HepG2 (cell line): ENCODE measurements around the gene WNK1. TPM values are rescaled to one million over a fixed set of nuclear protein-coding genes. Genes with fewer than 3 reads are reported as not detected.

Experiments used
- ATAC-seq: fragments of 200-7000 bp; cut with Tn5 transposase; 3 replicates; pipeline ENCODE4 v1.9.1; 2020; ENCODE audit warnings: mild to moderate bottlenecking, moderate library complexity
- BruUV-seq: library from RNA; stranded (reverse); fragments of 400-500 nt; replicated peaks from 2 replicates; lab custom pipeline; 2021; lab: Mats Ljungman, UMichigan
- CTCF ChIA-PET: fragments of 300-600 bp; formaldehyde crosslinking; extraction: SDS; loops from one replicate; lab custom pipeline; 2021; ENCODE audit warnings: low total read pairs, inconsistent platforms, low intra/inter-chr PET ratio; lab: Yijun Ruan, JAX
- POLR2A ChIA-PET: fragments of 350-600 bp; sonication (Branson Sonifier 250); formaldehyde crosslinking; loops from one replicate; lab custom pipeline; 2020; ENCODE audit warnings: antibody characterized with exemption, inconsistent platforms; lab: Yijun Ruan, JAX
- DNase-seq: peaks from one replicate; pipeline ENCODE4 v3.0.0-alpha.2; 2015; ENCODE audit warnings: low spot score
- FAIRE-seq: peaks from 3 replicates; lab custom pipeline; 2011; peaks lifted over from hg19 to GRCh38; lab: Jason Lieb, UNC
- H2AFZ ChIP-seq: one replicate; pipeline ENCODE4 v1.6.1; 2011; ENCODE audit warnings: low read length, inconsistent platforms
- H3K27ac ChIP-seq: fragments of 300-600 bp; 3 replicates; pipeline ENCODE4 v1.8.0; 2011; ENCODE audit warnings: mixed run types, mild to moderate bottlenecking, mixed read lengths, low read length, inconsistent platforms; ENCODE audit not compliant: insufficient read depth; ENCODE audit errors: extremely low read length
- H3K27me3 ChIP-seq, 2 experiments: fragments of 200-600 bp in 1 of 2; 2 replicates in 1 of 2; 3 replicates in 1 of 2; pipeline versions ENCODE4 v1.6.0 to v1.8.0; 2011; ENCODE audit warnings: low read length in 2 of 2, mild to moderate bottlenecking in 2 of 2, moderate library complexity in 2 of 2, inconsistent platforms in 1 of 2; ENCODE audit not compliant: insufficient read depth in 2 of 2, control insufficient read depth in 1 of 2
- H3K36me3 ChIP-seq, 2 experiments: fragments of 200-600 bp in 1 of 2; replicated peaks in 1 of 2; 2 replicates in 1 of 2; 3 replicates in 1 of 2; pipeline versions ENCODE4 v1.5.1 to v1.8.0; 2011; ENCODE audit warnings: low read length in 2 of 2, inconsistent platforms in 1 of 2; ENCODE audit not compliant: insufficient read depth in 2 of 2, control insufficient read depth in 1 of 2
- H3K4me1 ChIP-seq: 2 replicates; pipeline ENCODE4 v1.5.1; 2012; ENCODE audit warnings: low read length, inconsistent platforms; ENCODE audit not compliant: insufficient read depth
- H3K4me2 ChIP-seq: 2 replicates; pipeline ENCODE4 v1.6.0; 2011; ENCODE audit warnings: low read depth, low read length, inconsistent platforms
- H3K4me3 ChIP-seq, 3 experiments: fragments of 200-600 bp in 1 of 3; sonication (generic), shearing (Covaris generic) in 1 of 3; replicated peaks in 1 of 3; 2 replicates each; pipeline ENCODE4 v1.5.1; 2011 to 2016; ENCODE audit warnings: low read length in 3 of 3, inconsistent platforms in 2 of 3, low read depth in 2 of 3, mild to moderate bottlenecking in 2 of 3, control low read depth in 1 of 3, mixed read lengths in 1 of 3; ENCODE audit not compliant: insufficient read depth in 1 of 3
- H3K79me2 ChIP-seq: one replicate; pipeline ENCODE4 v1.6.1; 2011; ENCODE audit warnings: low read length, inconsistent platforms; ENCODE audit not compliant: insufficient read depth
- H3K9ac ChIP-seq: 2 replicates; pipeline ENCODE4 v1.6.0; 2011; ENCODE audit warnings: mild to moderate bottlenecking, low read depth, low read length, inconsistent platforms; ENCODE audit not compliant: insufficient read depth
- H3K9me3 ChIP-seq: 2 replicates; pipeline ENCODE4 v1.5.1; 2012; ENCODE audit warnings: mild to moderate bottlenecking, low read length
- H4K20me1 ChIP-seq: 2 replicates; pipeline ENCODE4 v1.6.0; 2011; ENCODE audit warnings: inconsistent platforms, mild to moderate bottlenecking, low read length, moderate library complexity; ENCODE audit not compliant: insufficient read depth
- CENPX ChIP-seq: sonication (generic); formaldehyde crosslinking; IDR thresholded peaks from 2 replicates; pipeline ENCODE4 v1.9.0; 2021; ENCODE audit warnings: mild to moderate bottlenecking, missing genetic modification reagents, moderate library complexity
- PRPF4 ChIP-seq: fragments of 200-400 bp; formaldehyde crosslinking; IDR thresholded peaks from 2 replicates; pipeline ENCODE4 v1.6.1; 2016; ENCODE audit warnings: low read length, low read depth; ENCODE audit not compliant: poor library complexity, severe bottlenecking
- SALL2 ChIP-seq: sonication (generic); formaldehyde crosslinking; IDR thresholded peaks from 2 replicates; pipeline ENCODE4 v1.8.1; 2023; ENCODE audit warnings: mild to moderate bottlenecking, missing genetic modification reagents, inconsistent platforms
- SRSF9 ChIP-seq: fragments of 200-400 bp; formaldehyde crosslinking; IDR thresholded peaks from 2 replicates; pipeline ENCODE4 v1.6.1; 2018; ENCODE audit warnings: borderline replicate concordance, mild to moderate bottlenecking, low read depth, low read length; ENCODE audit not compliant: insufficient read depth, poor library complexity, severe bottlenecking
- TARDBP ChIP-seq: sonication (generic); formaldehyde crosslinking; IDR thresholded peaks from 2 replicates; pipeline ENCODE4 v1.8.0; 2022; ENCODE audit warnings: mild to moderate bottlenecking, missing genetic modification reagents
- TEAD3 ChIP-seq: optimal IDR thresholded peaks from 2 replicates; pipeline ENCODE3; 2016; ENCODE audit warnings: borderline replicate concordance
- ZNF292 ChIP-seq: sonication (generic); formaldehyde crosslinking; IDR thresholded peaks from 2 replicates; pipeline ENCODE4 v1.8.1; 2022; ENCODE audit warnings: mild to moderate bottlenecking, low read depth, missing genetic modification reagents, borderline replicate concordance
- ZNF605 ChIP-seq: sonication (generic); formaldehyde crosslinking; IDR thresholded peaks from 2 replicates; pipeline ENCODE4 v1.8.0; 2022; ENCODE audit warnings: mild to moderate bottlenecking, missing genetic modification reagents
- ZNF678 ChIP-seq: sonication (generic); formaldehyde crosslinking; IDR thresholded peaks from 2 replicates; pipeline ENCODE4 v1.4.0; 2020; ENCODE audit warnings: mild to moderate bottlenecking, missing genetic modification reagents
- ZNF772 ChIP-seq: sonication (generic); formaldehyde crosslinking; IDR thresholded peaks from 2 replicates; pipeline ENCODE4 v1.5.0; 2020; ENCODE audit warnings: mild to moderate bottlenecking, missing genetic modification reagents
- WGBS: methylation state at CpG from one replicate; pipeline ENCODE4 v1.1.6; 2017; ENCODE audit warnings: low lambda C conversion rate; 5-methylcytosine and 5-hydroxymethylcytosine counted together
- in situ Hi-C: cut with HindIII; loops from 2 replicates; pipeline ENCODE4 v1.10.0; 2017; ENCODE audit warnings: low pct_unique_long_range_greater_than_20kb; ENCODE audit not compliant: extremely low pct_ligation_motif_present
- intact Hi-C: fragments of 100-400 bp; cut with micrococcal nuclease; formaldehyde crosslinking; loops from one replicate; pipeline ENCODE4 v1.10.0; 2022; ENCODE audit not compliant: unreplicated experiment
- polyA plus RNA-seq, 8 experiments: library from polyadenylated mRNA; depleted of rRNA in 3 of 8; stranded (reverse) in 7 of 8; unstranded in 1 of 8; fragments of >200 nt; fragmentation: Illumina TruSeq in 4 of 8; extraction: Trizol in 4 of 8; gene quantifications; 2 replicates each; pipeline versions ENCODE4 v1.2.1 to v1.2.3, GENCODE V29; 2011 to 2016; ENCODE audit warnings: low read depth in 4 of 8, missing spikeins in 1 of 8, mixed read lengths in 1 of 8; ENCODE audit not compliant: insufficient read depth in 1 of 8
- total RNA-seq, 5 experiments: library from RNA; depleted of rRNA; stranded (reverse); fragments of >200 nt; fragmentation: Illumina TruSeq; extraction: Trizol; gene quantifications; 2 replicates each; pipeline ENCODE4 v1.2.3, GENCODE V29; 2016; ENCODE audit warnings: low read depth in 1 of 5
- TF ChIP-seq, protein P1 (sequence below): sonication (generic); formaldehyde crosslinking; conservative IDR thresholded peaks from 2 replicates; pipeline ENCODE4 v1.8.0; 2022; ENCODE audit warnings: mild to moderate bottlenecking, moderate library complexity, missing genetic modification reagents
- TF ChIP-seq, protein P2 (sequence below): IDR thresholded peaks from 2 replicates; pipeline ENCODE4 v1.6.1; 2016; ENCODE audit warnings: mild to moderate bottlenecking

Gene WNK1
- total and polyA plus RNA-seq, 2 of the 13 experiments (the other 11 are each of a cell fraction or from before 2014, with no cell fraction given) = 31.1 to 54.8 TPM

DNA sequence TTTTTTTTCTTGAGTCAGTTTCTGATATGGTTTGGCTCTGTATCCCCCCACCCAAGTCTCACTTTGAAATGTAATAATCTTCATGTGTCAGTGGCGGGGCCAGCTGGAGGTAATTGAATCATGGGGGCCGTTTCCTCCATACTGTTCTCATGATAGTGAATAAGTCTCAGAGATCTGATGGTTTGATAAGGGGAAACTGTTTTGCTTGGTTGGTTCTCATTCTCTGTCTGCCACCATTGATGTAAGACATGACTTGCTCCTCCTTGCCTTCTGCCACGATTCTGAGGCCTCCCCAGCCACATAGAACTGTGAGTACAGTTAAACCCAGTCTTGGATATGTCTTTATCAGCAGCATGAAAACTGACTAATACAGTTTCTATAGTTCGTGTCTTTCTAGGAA lies 42.9 kb downstream of the WNK1 start:
- ATAC-seq (no peak), DNase-seq (no peak)
- H3K27ac ChIP-seq = no peak overlapping the region
- CTCF ChIA-PET = no interaction called here
- no peak overlapping the region for H3K4me2 ChIP-seq
- in situ Hi-C loops (no loop called here), intact Hi-C loops (no loop called here)
- H4K20me1 ChIP-seq = peaks cover 35% of the 10 kb centered on the region; the same call in 1 of the 2 replicates
- no peak overlapping the region for H3K9ac ChIP-seq
- H3K4me3 ChIP-seq = no peak overlapping the region
- no peaks in the 10 kb centered on the region for H3K27me3 ChIP-seq
- TF ChIP-seq TARDBP (CRISPR knock-in tag) (no peak), SRSF9 (no peak), ZNF772 (no peak), ZNF678 (no peak), CENPX (no peak), TEAD3 (CRISPR knock-in tag) (no peak), SALL2 (no peak), PRPF4 (no peak), ZNF292 (no peak), ZNF605 (no peak)
- TF ChIP-seq, protein P1, sequence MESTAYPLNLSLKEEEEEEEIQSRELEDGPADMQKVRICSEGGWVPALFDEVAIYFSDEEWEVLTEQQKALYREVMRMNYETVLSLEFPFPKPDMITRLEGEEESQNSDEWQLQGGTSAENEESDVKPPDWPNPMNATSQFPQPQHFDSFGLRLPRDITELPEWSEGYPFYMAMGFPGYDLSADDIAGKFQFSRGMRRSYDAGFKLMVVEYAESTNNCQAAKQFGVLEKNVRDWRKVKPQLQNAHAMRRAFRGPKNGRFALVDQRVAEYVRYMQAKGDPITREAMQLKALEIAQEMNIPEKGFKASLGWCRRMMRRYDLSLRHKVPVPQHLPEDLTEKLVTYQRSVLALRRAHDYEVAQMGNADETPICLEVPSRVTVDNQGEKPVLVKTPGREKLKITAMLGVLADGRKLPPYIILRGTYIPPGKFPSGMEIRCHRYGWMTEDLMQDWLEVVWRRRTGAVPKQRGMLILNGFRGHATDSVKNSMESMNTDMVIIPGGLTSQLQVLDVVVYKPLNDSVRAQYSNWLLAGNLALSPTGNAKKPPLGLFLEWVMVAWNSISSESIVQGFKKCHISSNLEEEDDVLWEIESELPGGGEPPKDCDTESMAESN = no peak
- TF ChIP-seq, protein P2, sequence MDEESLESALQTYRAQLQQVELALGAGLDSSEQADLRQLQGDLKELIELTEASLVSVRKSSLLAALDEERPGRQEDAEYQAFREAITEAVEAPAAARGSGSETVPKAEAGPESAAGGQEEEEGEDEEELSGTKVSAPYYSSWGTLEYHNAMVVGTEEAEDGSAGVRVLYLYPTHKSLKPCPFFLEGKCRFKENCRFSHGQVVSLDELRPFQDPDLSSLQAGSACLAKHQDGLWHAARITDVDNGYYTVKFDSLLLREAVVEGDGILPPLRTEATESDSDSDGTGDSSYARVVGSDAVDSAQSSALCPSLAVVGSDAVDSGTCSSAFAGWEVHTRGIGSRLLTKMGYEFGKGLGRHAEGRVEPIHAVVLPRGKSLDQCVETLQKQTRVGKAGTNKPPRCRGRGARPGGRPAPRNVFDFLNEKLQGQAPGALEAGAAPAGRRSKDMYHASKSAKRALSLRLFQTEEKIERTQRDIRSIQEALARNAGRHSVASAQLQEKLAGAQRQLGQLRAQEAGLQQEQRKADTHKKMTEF (CRISPR knock-in tag) = no peak
- TF ChIP-seq, all 625 proteins: peak for 0
- peaks cover 14% of the 10 kb centered on the region for H3K4me1 ChIP-seq
- WGBS = 96% methylated on average over 4 of the region's 4 CpGs
- peaks cover 97% of the 10 kb centered on the region for H3K79me2 ChIP-seq
- H2AFZ ChIP-seq = no peak overlapping the region
- peaks cover 0 to 1% of the 10 kb centered on the region in 2 experiments; a peak in 2 of 5 replicates for H3K36me3 ChIP-seq
- POLR2A ChIA-PET = no interaction called here
- no TSS peak for BruUV-seq
- FAIRE-seq = no peak
- H3K9me3 ChIP-seq = no peaks in the 10 kb centered on the region
